ENCODE data around the gene DARS1.

The DARS1 gene

DNA sequence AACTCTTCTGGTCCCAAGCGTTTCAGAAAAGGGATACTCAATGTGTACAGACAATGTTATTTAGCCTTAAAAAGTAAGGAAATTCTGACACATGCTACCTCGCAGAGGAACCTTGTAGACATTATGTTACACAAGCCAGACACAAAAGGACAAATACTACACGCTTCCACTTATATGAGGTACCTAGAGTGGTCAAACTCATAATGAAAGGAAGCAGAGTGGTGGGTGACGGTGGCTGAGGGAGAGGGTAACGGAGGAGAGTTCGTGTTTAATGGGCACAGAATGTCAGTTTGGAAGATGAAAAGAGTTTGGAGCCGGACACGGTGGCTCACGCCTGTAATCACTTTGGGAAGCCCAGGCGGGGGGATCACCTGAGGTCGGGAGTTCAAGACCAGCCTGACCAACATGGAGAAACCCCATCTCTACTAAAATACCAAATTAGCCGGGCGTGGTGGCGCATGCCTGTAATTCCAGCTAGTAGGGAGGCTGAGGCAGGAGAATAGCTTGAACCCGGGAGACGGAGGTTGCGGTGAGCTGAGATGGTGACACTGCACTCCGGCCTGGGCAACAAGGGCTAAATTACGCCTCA is 110.6 kb downstream of the DARS1 start:
- DNase-seq, result no peak

DNA sequence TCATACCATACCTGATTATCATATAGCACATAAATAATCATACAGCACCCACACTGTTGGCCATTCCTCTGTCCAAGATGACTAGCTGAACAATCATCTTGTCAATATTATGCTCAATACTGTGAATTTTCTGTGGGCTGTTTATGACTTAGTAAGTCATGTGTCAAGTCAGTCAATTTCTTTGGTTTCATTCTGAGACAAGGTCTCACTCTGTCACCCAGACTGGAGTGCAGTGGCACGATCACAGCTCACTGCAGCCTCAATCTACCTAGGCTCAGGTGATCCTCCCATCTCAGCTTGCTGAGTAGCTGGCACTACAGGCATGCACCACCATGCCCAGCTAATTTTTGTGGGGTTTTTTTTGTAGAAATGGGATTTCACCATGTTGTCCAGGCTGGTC is 114.9 kb downstream of the DARS1 start:
- no peak for DNase-seq

DNA sequence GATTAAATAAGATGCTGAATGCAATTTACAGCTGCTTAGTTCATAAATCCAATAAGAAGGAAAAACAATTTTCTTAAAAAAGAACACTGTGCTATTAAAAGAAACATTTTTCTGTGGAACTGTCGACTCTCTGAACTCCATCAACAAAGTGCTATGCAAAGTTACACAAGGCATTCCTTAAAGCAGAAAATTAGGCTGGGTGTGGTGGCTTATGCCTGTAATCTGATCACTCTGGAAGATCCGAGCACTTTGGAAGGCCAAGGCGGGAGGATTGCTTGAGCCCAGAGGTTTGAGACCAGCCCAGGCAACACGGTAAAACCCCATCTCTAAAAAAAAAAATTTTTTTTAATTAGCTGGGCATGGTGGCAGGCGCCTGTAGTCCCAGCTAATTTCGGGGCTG is 122.2 kb downstream of the DARS1 start:
- no peak for DNase-seq

DNA sequence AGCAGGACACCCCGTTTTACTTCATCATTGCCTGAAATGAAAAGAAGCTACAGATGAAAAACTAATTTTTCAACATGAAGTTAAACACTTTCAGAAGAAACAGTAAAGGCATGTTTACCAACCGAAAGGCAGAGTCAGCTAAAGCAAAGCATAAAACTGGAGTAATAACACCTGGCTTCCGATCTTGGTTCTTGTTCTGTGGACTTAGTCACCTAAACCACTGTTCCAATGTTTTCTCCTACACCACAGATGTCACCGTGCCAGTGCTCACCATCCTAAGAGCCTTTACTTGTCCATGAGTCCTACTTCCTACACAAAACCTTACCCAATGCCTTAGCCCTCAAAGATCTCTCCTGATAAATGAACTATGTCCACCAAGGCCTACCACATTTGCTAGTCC is 122.7 kb downstream of the DARS1 start:
- DNase-seq, result no peak

All from NCI-H2107 (cell line).